ENCODE data around the gene DNAJB8.

DNAJB8 gene

DNA sequence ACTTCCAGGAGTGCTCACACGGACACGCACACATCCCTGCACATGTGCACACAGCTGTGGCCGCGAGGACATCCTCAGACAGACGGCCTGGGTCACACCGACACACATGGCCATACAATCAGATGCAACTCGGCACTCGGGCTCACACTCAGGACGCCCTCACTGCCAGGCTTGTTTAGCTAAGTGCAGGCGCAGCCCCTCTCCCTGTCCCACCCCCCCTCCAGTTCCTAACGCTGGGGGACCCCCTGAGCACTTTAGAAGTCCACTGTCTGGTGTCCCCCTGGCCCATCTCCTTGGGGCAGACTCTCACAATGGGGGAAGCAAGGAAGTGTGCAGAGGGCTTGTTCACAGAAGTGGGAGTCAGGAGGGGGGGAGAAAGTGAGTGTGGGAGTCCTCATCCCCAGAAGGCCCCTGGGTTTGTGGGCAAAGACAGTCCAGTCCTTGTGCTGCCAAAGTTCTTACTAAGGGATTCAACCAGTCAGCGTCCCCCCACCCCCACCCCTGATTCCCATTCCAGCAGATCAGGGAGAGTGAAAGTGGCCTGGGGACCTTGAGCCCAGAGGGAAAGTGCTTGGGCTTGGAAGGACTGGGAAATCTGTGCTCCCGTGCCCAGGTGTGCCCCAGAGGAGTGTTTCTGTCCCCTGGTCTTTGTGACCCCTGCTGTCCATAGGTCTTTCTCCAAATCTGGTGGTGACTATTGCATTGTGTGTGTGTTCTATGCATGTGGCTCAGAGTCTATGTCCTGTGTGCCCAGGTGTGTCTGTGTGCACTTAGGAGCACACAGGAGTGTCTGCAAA lies 27.1 kb upstream of the DNAJB8 start:
- no peak for DNase-seq

- DNase-seq = peak; percentile 46
These were observed 26.2 kb upstream of the DNAJB8 start, which contains the start of gene GATA2 for GRCh38 chr3:128492671-128493569. Gene GATA2, minus strand, starts transcription at chr3:128493201. Its CDS starts 6,170 bp downstream, at chr3:128487031.

DNA sequence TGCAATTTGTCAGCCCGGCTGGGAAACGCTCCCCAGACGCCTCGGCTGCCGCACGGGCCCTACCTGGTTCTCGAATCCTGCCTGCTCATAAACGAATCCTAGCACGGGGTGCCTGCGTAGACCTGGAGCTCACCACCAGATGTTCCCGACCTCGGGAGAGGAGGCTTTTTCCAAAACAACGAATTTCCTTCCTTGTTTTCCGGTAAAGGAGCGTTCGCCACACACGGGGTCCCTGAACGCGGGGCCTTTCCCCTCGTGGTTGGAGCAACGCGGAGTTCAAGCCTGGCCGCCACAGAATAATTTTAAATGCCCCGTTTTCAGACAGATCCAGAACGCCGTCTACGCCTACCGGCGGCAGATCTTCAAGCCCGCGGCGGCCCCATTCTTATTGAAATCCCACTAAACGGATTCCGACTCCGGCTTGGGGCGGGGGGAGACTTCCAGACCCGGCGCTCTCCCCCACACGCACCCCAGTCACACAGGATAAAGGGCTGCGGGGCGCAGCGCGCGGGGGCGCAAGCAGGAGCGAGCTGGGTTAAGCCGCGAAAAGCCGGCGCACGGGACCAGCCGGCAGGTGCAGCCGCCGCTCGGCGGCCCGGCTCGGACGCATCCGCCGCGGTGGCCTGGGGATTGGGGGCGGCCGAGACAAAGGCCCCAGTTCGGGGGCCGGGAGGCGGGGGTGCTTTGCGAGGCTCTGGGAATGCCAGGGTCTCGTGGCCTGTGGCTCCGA lies 25.4 kb upstream of the DNAJB8 start:
- DNase-seq = no peak

DNA sequence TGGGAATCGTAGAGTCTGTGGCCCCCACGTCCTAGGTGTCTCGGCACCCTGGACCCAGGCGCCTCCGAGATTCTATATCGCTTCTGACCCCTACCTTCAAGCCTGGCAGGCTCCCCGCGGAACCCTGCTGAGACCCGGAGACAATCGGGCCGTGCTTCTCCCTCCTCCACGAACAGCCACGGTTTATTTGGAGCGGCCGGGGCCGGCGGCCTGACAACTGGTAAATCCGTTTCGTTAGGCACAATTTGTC lies 24.9 kb upstream of the DNAJB8 start:
- DNase-seq = no peak

DNA sequence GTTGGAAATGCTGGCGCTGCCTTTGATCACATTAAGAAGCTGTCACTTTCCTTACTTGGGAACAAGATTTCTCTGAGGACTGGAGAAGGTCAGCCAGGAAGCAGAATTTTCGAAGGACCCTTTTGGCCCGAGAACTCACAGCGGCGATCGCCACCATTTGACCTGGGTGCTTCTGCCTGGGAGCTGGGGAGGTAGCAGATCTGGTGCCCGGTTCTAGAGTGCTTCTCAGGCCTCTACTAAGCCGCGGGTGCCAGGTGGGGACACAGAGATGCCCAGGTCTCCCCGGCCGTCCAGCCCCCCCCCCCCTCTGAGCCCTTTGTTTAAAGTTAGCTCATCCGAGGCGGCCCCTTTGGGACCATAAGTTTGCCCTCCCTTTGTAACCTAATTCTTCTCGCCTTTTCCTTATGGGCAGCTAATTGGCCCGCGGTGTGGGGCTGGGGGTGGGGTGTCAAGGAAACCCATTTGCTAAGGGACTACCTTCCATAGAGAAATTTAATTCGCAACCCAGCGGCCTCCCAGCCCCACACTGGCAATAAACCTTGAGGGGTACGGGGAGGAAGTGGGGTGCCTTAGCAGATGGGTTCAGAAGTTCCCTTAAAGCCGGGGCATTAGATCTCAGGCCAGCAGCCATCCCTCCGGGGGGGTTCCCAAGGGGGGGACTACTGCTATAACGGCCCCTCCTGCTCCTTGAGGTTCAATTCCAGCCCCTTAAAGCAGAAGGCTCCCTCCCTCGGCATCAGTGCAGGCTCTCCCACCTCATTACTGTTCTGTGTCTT lies 24.4 kb upstream of the DNAJB8 start:
- no peak for DNase-seq

GRCh38 chr3:128490650-128490914 lies 23.9 kb upstream of the DNAJB8 start:
- DNase-seq = no peak

DNA sequence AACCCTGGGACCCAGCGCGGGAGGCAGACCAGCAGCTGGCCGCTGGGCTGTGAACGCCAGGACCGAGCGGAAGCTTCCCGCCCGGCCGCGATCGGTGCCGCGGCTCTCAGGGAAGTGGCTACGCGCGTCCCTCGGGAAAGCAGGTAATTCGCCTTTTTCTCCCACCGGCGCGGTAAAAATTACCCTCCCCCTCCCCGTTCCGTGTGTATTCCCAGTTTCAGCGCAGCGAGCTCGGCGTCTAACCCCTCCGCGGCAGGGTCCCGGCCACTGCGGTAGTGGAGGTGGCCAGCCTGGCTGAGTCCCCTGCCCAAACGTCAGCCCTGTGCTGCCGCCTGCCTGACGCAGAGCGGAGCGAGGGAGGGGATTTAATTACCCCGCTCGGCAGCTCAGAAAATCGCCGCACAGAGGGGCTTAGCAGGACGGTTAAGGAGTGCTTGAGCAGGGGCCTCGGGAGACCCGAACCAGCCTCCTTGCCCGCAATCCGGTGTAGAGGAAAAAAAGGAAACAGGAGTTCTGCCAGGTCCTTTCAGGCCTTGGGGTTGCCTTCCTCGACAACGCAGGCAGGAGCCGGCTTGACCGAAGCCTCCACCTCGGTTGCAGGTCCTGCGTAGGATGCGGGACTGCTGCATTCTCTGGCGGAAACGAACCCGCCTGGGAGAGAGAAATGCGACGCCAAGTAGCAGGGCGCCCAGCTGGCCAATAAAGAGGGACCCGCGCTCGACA lies 23.4 kb upstream of the DNAJB8 start:
- peak; percentile 14 for DNase-seq

- DNase-seq = no peak
These were observed 22.9 kb upstream of the DNAJB8 start for GRCh38 chr3:128489674-128489926.

DNA sequence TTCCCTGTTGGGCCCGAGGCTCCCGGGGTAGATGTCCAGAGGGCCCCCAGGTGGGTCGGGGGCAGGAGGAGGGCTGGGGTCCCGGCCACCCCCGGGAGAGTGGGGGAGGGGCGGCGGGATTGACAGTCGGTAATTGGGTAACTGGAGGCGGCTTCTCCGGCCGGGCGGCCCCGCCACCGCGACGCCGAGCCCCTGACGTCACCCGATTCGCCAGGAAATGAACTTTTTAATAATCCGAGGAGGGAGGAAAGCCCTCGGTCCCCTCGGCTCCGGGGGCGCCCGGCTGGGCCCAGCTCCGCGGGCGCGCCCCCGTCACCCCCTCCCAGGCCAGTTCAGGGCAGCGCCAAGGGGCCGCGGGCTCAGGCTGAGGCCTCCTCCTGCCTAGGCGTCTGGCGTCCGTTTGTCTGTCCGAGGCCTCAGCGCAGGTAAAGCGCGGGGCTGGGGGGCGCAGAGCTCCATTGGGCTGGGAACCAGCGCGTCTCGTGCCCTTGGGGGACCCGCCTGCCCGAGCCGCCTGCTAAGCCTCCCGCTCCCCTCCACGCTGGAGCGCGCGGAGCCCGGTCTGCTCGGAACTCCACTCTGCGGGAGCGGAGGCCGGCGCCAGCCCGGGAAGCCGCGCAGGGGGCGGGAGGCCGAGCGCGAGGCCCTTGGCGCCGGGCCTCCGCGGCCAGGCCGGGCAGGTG lies 22.4 kb upstream of the DNAJB8 start:
- DNase-seq = peak; percentile 33

DNA sequence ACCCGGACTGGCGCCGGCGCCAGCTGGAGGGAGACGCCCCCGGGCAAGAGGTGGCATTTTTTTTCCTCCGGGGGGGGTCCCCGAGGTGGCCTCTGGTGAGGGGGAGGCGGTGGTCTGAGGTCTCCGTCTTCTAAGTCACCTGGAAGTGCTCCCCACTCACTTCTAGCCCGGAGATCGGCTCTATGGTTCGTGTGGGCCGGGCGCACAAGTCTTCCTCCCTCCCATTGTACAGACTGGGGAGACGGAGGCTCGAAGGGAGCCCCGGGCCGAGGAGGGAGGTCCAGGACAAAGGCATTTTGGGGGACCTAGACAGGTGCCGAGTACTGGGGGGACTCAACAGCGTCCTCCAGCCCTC lies 21.9 kb upstream of the DNAJB8 start:
- no peak for DNase-seq

DNA sequence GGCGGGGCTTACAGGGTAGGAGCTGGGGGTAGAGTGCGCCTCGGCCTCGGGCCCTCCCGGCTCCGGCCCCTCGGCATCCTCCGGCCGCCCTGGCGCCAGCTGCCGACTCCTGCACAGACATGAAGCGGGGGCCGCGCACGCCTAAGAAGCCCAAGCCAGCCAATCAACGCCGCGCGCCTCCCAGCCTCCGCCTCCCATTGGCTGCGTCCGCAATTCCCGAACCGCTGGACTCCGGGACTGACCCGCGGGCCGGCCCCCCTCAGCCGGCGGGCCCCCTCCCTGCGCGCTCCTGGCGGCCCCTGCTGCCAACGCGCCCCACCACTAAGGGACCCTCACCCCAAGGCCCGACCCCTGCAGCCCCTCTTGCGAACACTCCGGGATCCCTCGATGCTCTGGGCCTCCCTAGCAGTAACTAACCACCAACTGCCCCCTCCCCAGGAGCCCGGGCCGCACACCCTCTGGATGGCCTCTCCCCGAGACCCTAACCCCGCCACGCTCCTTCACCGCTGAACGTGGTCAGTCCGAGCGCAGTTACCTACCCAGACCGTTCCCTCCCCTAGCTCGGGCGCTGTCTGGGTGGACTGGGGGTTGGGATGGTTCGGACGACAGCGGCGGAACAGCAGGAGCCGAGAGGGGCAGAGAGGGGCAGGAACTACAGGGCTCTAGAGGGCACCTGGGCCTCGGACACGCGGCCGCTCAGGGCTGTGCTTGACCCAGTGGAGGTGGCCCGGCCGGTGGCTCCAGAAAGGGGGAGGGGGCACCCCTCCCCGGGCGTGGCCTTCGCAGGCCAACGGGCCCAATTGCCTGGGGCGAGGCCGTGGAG lies 21.3 kb upstream of the DNAJB8 start:
- peak; percentile 32 for DNase-seq

GRCh38 chr3:128487538-128487812 lies 20.8 kb upstream of the DNAJB8 start:
- DNase-seq = no peak

- DNase-seq = no peak
These were observed 20.2 kb upstream of the DNAJB8 start for GRCh38 chr3:128486681-128487537.

- no peak for DNase-seq
These were observed 19.5 kb upstream of the DNAJB8 start for GRCh38 chr3:128486205-128486628.

DNA sequence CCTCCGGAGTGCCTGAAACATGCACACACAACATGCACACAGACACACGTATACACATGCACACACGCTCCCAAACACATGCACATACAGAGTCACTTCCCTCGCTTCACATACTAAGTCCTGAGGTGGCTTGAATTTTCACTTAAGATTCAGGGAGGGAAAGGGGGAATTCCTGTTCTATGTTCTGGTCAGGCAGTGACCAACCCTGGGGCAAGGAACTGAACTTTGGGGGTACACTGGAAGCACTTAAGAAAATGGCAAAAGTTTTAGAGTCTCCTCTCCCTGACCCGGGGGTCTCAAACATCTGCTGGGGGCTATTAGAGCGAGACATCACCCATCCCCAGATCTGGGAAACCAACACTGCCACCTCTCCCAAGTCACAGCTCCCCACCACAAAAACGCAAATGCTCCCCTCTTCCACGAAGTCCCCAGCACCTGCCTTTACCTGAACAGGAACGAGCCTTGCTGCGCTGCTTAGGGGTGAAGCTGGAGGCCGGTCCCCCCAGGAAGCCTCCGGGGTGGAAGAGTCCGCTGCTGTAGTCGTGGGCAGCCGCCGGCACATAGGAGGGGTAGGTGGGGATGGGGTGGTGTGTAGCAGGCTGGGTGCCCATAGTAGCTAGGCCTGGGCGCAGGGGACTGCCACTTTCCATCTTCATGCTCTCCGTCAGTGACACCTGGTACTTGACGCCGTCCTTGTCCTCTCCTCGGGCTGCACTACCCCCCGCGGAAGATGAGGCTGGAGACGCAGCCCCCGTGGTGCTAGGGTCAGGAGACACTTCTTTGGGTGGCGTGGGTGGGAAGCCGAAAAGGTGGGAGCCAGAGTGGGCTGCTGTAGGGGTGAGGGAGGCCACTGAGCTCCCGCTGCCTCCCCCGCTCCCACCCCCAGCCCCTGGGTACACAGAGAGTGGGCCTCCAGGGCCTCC lies 18.9 kb upstream of the DNAJB8 start:
- DNase-seq = no peak

DNA sequence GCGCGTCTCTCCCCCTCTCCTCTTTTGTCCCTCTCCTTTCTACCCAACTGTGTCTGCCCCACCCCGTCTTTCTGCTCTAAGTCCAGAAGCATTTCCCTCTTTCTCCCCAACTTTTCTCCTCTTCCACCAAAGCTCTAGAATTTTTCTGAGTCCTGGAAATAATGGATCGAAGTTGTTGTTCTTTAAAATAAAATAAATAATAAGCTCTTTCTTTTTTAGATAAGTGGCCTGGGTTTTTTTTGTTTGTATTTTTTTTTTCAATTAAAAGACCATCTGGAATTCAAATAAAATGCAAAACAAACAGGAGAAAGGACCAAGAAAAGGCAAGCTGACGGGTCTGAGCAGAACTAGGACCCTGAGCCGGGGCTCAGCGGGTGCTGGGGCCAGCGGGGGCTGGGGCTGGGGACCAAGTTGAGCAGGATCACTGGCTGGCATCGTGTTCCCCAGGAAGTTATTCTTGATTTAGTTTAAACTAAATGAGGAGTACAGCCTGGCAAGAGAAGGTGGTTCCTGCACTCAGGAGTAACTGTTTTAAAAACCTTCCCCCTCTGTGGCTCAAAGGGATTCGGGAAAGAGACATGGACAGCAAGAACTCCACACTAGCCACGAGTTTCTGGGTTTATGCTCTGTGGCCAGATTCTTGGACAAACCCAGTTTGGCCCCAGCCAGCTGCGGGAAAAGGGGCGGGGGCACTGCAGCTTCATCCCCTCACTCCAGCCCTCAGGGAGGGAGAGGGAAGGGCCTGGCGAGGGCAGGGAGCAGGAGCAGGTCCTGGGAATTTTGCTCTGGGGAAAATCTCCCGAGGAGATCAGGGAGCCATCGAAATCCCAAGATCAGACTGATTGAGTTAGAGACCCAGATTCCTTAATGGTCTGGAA lies 18.0 kb upstream of the DNAJB8 start:
- DNase-seq = no peak

- DNase-seq = no peak
These were observed 17.1 kb upstream of the DNAJB8 start for GRCh38 chr3:128483657-128484403.

Data from CD4-positive, alpha-beta T cell treated with Interleukin-6 for 4 hours (primary cell).